NT2/D1 (cell line): Measurements from ENCODE around the gene GLIPR1.

ENCODE experiments used
- SUZ12 ChIP-seq: IDR thresholded peaks from 2 replicates; pipeline ENCODE4 v1.6.1; 2011; ENCODE audit not compliant: insufficient read length, insufficient read depth; ENCODE audit errors: extremely low read depth
- YY1 ChIP-seq: IDR thresholded peaks from 2 replicates; pipeline ENCODE4 v1.6.1; 2011; ENCODE audit not compliant: insufficient read length, insufficient read depth
- ZNF274 ChIP-seq: IDR thresholded peaks from 2 replicates; pipeline ENCODE4 v1.6.1; 2011; ENCODE audit warnings: mild to moderate bottlenecking, low read depth, low read length

GRCh38 chr12:75543529-75543928, 63.0 kb downstream of the GLIPR1 start:
- TF ChIP-seq SUZ12 (no peak), ZNF274 (no peak), YY1 (no peak)
